GM19468 (cell line): ENCODE results near the gene SLC39A10.

Experiments used
- ATAC-seq: cut with Tn5 transposase; IDR thresholded peaks from one replicate; pipeline ENCODE4 v1.9.1; 2021; ENCODE audit warnings: mild to moderate bottlenecking, moderate library complexity, moderate number of reproducible peaks; ENCODE audit not compliant: unreplicated experiment; ENCODE audit errors: extremely low read depth

Gene SLC39A10

GRCh38 chr2:195656859-195657633 lies at the start of gene SLC39A10:
Gene SLC39A10 (plus strand): TSS chr2:195657226. CDS start chr2:195680043, 22,817 bp downstream.
- peak; percentile 75 for ATAC-seq

DNA sequence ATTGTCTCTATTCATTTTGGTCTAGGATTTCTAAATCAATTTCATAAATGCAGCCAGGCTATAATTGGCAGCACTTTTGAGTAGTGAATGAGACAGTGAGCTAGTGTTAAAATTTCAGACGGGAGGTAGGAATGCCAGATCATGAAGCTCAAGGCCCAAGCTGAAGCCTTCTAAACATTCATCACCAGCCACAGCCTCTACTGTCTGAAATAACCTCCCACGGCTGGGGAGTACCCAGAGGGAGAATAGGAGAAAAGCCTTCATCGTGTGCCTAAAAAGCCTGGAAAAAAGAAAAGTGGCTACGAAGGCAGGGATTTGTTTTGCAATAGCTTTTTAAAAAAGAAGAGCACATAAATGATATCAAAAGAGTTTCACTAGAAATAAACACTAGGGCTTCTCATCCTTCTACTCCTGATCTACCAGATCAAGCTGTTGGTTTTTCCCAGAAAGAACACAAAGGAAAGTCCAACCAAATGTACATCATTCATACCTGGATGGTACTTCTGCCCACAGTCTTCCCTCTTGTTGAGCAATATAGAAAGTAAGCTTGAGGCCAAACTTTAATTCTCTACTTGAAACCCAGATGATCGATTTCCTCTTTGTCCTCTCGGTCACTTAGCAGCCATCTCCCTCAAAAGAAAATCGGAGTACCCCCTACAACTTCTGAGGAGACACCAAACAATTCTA lies 48.1 kb upstream of the SLC39A10 start:
- no peak for ATAC-seq

GRCh38 chr2:195610717-195611116 lies 46.3 kb upstream of the SLC39A10 start:
- no peak for ATAC-seq

DNA sequence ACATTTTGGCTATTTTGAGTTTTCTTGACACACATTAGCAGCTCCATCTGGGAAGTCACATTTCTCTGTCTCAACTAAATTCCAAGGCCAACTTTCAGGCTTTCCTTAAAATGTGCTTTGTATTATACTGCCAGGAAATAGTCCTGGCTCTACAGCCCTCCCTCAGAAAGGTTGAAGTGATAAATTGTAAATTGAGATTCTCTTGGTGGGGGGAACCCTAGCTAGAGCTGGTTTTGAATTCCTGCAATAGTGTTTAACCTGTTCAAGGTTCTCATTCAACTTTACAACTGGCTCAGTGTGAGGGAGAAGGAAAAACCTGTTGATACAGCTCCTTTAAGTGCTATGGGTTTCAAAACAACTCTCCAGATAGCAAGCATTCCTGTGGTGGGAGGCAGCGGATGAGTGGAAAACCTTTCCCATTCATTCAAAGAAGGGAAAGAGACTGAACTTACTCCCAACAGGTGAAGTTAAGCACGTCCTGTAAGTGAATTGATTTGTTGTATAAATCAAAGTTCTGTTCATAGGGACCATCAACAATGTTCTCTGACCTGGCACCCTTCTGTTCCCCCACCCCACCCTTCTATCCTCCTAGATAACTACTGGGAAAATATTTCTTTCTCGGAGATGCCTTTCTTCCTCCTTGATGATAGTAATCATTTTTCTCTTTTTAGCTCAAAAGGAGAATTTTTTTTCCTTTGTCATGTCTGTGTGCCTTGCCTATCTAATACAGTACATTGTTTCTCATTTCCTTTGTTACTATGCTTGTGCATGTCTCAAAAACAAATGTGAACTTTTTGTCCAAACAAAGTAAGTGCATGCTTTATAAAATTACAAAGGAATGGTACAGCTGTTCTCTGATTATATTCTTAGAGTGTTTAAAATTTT lies 44.2 kb upstream of the SLC39A10 start:
- ATAC-seq, result no peak

- no peak for ATAC-seq
Observed at GRCh38 chr2:195613922-195614321, 43.1 kb upstream of the SLC39A10 start.

- ATAC-seq, result no peak
Observed at GRCh38 chr2:195619590-195619989, 37.4 kb upstream of the SLC39A10 start.

- no peak for ATAC-seq
Observed at GRCh38 chr2:195620501-195620900, 36.5 kb upstream of the SLC39A10 start.

- no peak for ATAC-seq
Observed at GRCh38 chr2:195622966-195623365, 34.1 kb upstream of the SLC39A10 start.

DNA sequence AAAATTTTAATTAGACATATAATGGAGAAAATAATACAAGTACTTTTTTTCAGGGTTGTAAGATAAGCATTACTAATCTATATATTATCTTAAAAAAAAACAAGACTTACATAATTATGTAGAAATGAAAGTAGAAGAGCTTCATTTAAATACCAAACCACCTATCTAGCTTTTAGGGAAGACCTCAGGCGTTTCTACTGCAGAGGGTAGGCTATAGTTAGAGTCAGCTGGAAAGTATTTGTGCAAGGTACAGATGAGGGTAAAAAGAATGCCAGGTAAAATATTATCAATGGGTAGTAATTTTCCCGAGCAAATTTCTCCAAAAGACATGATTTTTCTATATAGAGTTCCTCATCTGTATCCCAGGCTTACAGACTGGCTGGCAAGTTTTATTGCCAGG lies 30.5 kb upstream of the SLC39A10 start:
- ATAC-seq, result no peak

DNA sequence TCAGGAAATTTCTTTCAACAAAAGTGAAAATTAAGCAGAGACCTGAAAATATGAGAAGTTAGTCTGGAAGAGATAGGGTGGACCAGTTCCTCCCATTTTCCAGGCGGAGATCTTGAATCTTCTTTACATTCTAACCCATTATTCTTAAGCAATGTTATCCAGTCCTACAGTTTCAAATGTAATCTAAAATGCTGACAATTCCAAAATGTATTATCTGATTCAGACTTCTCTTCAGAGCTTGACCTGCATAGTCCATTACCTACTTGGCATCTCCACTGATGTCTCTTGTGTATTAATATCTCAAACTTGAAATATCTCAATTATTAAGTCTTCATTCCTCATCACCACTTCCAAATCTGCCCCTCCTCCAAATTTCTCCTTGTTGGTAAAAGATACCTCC lies 28.4 kb upstream of the SLC39A10 start:
- ATAC-seq, result no peak

DNA sequence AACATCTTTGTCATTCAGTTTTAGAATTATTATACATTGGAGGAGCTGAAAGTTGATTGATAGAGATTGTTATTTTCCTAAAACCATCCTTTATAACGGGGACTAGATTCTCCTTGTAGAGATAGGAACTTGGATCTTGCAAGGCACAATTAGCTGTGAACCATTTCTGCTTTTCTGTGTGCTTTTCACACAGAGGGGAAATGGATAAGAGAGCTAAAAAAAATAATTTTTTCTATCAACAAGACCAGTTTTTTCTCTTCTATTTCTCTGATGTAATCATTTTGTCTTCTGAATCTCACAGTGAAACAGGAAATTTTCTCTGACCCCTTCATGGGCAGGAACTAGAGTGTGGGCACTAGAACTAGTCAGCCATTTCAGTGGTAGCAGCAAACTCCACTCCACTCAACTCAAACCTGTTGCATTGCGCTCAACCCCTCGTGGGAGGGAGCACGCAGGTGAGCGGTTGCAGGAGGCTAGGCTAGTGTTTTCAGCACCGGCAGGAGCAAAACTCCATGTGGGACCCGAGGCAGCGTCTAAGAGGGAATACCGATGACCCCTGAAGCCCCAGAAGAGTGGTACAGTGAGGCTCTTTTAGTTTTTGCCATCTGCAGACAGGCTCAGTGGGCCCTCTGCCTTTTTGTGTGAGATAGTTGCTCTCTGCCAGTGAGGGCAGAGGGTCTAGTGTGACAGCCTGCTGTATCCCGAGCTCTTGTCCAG lies 24.0 kb upstream of the SLC39A10 start:
- no peak for ATAC-seq

DNA sequence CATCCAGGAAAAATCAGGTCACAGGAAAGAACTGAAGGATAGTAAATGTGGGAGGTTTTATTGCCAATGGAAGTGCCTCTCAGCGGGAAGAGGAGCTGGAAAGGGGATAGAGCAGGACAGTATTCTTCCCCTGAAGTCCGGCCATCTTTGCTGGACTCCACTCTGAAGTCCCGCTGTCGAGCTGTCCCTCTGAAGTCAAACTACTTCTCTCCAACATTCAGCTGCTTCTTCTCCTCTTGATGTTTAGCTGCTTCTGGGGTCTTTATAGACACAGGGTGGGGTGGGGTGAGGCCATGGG lies 23.5 kb upstream of the SLC39A10 start:
- ATAC-seq, result no peak

DNA sequence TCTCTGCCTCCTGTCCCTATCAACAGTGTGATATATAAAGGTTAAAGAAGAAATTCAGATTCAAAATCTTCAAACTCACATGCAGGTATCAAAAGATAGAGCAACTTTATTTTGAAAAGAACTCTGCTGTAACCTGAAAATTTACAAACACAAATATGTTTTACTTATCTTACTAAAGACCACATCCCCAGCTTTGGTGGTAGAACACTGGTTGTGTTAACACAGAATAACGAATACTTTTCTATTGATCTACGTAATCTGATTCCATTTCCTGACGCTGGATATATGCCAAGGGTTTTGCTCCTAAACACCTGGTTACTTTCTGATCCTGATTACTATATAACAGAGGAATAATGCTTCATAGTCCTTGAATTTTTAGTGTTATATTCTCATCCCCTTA lies 23.1 kb upstream of the SLC39A10 start:
- ATAC-seq, result no peak

DNA sequence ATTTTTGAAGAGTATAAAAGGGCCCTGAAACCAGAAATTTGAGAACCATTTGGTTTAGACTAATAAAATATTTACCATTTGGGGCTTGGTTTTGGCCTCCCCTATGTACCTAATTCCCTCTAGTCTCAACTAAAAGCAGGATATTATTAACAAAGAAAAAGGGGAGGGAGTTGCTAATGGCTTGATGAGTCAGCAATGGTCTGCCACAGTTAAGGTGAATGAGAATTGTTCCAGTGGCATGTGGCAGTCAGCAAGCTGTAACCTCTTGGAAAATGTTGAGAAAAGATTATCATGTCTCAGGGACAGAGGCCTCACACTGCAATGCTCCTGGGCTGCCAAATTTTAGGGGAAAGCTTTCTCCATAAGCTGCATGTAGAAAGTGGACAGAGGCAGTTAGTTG lies 20.1 kb upstream of the SLC39A10 start:
- ATAC-seq, result no peak

DNA sequence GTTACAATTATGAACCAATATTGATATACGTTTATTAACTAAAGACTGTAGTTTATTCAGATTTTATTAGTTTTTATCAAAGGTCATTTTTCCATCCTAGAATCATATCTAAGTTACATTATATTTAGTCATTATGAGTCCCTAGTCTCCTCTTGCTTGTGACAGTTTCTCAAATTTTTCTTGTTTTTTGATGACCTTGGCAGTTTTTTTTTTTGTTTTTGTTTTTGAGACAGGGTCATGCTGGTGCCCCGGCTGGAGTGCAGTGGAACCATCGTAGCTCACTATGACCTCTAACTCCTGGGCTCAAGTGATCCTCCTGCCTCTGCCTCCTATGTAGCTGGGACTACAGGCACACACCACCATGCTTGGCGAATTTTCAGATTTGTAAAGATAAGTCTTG lies 18.3 kb upstream of the SLC39A10 start:
- ATAC-seq, result no peak

GRCh38 chr2:195639238-195639858 lies 17.7 kb upstream of the SLC39A10 start:
- no peak for ATAC-seq

- ATAC-seq, result no peak
Observed at GRCh38 chr2:195639959-195640358, 17.1 kb upstream of the SLC39A10 start.

DNA sequence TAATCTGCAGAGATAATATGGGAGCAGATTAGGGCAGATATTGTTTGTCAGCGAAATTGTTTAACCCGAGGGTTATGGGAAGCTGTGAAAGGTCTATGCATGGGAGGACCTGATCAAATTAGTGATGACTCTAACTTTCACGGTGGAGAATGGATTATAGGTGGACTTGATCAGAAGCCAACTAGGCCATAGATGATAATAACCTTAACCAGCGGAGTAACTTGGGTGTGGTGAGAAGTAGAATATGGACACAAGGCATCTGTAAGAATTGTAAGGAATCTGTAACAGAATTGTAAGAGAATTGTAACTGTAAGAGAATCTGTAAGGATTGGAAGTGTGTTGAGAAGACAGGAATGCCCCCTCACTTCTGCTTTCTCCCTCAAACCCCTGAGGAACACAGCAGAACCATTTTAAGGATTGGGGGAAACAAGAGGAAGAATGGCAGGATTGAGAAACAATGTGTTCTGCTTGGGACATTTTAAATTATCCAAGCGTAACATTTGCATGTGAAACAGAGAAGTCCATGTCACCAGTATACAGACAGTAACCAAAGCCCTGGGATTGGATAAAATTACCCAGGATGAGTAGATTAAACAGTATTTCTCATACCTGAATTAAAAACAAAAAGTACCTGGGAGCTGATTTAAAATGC lies 14.9 kb upstream of the SLC39A10 start:
- no peak for ATAC-seq

DNA sequence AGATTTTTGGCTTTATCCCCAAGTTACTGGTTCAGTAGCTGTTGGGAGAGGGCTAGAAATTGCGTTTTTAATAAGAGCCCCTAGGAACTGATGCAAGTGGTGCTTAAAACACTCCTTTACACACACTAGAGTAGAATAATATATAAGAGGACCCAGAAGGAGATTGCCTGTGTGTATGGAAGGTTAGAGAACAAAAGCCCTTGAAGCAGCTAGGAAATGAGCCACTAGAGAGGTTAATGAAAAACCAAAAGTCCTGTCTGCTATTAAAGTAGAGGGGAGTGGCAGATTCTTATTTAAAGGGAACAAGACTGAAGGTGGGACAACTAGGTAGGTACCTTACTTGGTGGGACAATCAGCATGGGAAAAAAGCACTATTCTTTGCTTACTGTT lies 14.4 kb upstream of the SLC39A10 start:
- ATAC-seq, result no peak
